Kidney capillary endothelial cell (primary cell): ENCODE data around the gene COL13A1.

Experiments
- DNase-seq: peaks from one replicate; pipeline ENCODE4 v3.0.0-alpha.2; 2018; ENCODE audit warnings: low spot score

Gene COL13A1

GRCh38 chr10:69847458-69847857 lies 45.8 kb downstream of the COL13A1 start:
- DNase-seq: no peak

DNA sequence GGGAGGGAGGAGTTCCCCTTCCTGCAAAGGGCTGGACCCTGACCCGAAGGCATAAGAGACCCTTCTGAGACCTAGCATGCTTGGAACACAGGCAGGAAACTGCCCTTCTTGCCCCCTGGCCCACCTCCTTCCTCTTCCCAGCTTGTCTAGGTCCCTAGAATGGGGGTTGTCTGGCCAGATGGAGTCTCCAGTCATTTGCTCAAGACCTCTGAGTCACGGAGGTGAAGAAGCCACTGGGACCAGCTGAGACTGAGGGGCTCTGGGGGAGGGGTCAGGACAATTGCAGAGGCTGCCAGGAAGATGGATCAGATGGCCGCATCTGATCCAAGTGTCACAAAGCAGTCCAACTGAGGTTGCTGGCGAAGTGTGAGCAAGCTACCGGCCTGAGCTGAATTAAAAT lies 46.2 kb downstream of the COL13A1 start:
- DNase-seq: peak; percentile 87

DNA sequence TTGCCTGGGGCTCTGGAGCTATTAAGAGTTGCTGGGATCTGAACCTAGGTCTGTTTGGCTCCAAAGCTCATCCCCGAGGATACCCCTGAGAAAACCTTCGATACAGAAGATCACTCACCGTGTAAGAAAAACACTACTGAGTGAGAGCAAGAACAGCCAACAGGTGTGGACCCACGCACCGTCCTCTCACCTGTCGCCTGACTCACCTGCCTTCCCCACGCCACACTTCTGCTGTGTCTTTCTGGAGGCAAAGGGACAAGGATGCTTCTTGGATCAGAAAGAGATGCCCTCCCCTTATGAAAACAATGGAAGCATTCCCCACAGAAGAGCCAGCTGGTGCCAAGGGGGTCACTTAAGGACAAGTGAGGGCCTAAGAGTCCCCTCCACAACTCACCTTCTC lies 46.7 kb downstream of the COL13A1 start:
- no peak for DNase-seq

- no peak for DNase-seq
Measured at GRCh38 chr10:69849825-69850224, 48.1 kb downstream of the COL13A1 start.

- DNase-seq: no peak
Measured at GRCh38 chr10:69850440-69850839, 48.7 kb downstream of the COL13A1 start.

GRCh38 chr10:69851306-69851705 lies 49.6 kb downstream of the COL13A1 start:
- DNase-seq: no peak

DNA sequence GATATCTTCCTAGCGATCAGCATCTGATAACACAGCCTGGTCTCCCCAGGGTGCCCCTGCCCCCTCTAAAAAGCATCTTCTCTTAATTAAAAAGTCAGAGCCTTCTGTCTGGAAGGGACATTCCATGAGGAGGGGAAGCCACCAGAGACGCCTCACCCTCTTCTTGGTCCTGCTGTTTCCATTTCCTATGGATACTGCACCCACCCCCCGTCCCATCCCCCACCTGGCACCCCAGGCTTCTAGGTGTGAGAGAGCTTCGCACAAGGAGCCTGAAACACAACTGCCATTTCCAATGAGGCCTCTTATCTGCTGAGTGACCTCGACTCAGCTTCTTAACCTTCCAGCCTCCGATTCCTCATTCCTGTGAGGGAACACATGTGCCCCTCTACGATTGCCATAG lies 51.4 kb downstream of the COL13A1 start:
- no peak for DNase-seq

GRCh38 chr10:69854511-69855345 lies 53.0 kb downstream of the COL13A1 start:
- no peak for DNase-seq

GRCh38 chr10:69855346-69856111 lies 53.8 kb downstream of the COL13A1 start:
- no peak for DNase-seq

- no peak for DNase-seq
Measured at GRCh38 chr10:69856601-69857166, 55.0 kb downstream of the COL13A1 start.

DNA sequence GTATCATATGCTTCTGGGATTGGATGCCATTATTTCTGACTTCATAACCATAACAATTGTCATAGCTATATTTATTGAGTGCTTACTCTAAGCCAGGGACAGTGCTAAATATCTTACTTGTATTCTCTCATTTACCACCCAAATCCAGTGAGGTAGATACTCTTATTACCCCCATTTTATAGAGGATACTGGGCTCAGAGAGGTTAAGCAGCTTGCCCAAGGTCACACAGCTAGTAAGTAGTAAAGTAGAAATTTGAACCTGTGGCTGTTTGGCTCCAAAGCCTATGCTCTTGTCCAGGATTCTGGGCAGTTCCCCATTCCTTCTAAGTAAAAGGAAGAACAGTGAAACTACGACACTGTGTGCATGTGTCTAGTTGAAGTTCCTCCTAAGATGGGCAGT lies 56.5 kb downstream of the COL13A1 start:
- no peak for DNase-seq

- DNase-seq: no peak
Measured at GRCh38 chr10:69860271-69860670, 58.6 kb downstream of the COL13A1 start.

DNA sequence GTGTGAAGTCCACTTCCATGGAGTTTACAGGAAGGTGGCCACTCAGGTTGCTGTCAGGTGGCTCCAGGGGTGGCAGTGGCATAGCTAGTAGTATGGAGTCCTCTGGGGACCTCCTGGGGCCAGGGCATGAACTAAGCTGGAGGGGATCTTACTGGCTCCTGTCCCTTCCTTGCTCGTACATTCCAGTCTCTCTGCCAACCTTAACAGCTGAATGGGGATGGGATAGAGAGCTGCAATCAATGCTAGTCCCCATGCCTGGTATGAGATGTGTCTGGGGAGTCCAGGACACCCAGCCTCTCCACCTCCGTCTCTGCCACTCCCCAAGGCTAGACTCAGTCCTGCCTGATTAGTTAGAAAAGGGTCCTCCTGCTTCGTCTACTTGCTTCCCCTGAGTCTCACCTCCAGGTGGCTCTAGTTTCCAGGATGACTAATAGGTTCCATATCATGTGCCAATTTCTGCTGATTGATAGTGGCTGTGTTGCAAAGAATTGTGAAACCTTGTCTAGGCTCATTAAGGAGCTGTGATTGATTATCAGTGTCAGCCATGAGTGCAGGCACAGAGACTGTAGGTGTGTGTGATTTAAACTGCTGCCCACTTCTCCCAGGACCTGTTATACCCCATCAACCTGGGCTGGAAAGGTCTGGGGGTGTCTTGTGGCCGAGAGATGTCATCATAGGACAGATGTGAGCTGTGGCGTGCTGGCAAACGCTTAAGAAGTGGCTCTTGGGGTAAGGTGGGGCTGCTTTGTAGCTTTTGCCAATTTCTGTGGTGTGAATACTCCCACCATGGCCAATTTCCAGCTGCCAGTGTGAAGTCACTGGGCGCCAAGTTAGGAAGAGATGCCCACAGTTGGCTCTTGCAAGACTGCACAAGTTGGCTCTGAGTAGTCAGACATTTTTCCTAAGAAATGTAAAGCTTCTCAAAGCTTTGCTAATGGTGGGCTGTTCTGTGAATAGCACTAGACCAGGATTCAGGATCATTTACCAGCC lies 59.8 kb downstream of the COL13A1 start:
- peak; percentile 56 for DNase-seq

DNA sequence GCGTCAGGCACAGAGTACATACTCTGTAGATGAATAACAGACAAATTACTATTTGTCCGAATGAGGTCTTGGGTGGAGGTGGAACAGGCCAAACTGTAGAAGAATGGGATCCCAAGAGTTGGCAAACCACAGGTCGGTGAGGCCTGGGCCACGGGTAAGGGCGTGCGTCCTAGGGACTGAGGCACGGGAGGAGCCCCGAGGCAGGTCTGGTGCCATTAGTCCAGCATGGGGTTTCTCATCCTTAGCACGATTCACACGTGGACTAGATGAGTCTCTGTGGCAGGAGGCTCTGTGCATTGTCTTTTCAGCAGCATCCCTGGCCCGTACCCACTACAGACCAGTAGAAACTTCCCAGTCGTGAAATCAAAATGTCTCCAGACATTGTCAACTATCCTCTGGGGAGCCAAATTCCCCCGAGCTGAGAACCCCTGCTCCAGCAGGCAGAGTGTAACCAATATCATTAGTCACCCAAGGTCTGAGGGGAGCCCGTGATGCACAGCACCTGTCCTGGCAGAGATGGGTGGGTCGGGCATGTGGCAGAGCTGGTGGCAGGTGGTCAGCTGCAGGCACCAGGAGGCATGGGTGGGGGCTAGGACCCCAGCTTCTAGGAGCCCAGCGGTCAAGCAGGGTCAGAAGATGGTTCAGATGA lies 61.3 kb downstream of the COL13A1 start:
- DNase-seq: no peak

DNA sequence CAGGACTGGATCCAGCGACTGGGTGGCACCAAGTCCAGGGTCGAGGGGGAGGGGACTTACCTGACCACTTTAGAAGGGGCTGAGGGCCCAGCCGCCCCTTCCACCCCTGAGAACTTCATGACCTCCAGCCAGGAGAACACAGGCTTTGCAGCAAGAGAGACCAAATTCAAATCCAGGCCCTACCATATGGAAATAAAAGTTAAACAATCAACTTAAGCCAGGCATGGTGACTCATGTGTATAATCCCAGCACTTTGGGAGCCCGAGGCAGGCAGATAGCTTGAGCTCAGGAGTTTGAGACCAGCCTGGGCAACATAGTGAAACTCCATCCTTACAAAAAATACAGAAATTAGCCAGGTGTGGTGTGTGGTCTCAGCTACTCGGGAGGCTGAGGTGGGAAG lies 61.9 kb downstream of the COL13A1 start:
- no peak for DNase-seq

DNA sequence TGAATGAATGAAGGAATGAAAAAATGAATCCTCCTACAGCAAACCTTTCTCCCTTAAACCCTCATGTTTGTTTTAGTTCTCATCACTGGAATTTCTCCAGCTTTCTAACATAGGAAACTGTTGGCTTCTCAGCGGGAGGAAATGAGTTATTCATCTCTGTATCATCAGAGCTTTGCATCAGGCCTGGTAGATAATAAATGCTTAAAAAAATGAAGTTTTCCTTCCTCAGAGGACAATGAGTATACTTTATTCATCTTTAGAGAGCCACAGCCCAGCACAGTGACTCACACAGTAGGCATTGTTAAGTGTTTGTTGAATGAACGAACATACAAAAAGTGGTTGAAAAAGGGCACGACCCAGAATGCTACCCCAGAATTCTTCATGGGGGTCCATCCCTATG lies 62.6 kb downstream of the COL13A1 start:
- DNase-seq: peak; percentile 96

GRCh38 chr10:69865450-69865849 lies 63.7 kb downstream of the COL13A1 start:
- DNase-seq: no peak

GRCh38 chr10:69866246-69866687 lies 64.6 kb downstream of the COL13A1 start:
- no peak for DNase-seq

GRCh38 chr10:69866688-69867461 lies 65.2 kb downstream of the COL13A1 start:
- no peak for DNase-seq
